Activated CD4-positive, alpha-beta T cell treated with anti-CD3 and anti-CD28 coated beads, Interleukin-2, Interleukin-6, amounts not matched to agents 100 ng/mL and 50 ng/mL, durations not matched to agents 16 hours and 8 hours (primary cell): Measurements from ENCODE around the gene MUC5B.
A peak's percentile ranks its signal among the peaks of the same experiment; 100 is the strongest.
"Not testable (repeated sequence)": the region's sequence is repeated elsewhere in the genome, so short reads cannot be mapped to it uniquely, and the experiment has no call there.

ENCODE experiments used
- DNase-seq: peaks from one replicate; pipeline ENCODE4 v3.0.0-alpha.2; 2020

MUC5B gene

DNA sequence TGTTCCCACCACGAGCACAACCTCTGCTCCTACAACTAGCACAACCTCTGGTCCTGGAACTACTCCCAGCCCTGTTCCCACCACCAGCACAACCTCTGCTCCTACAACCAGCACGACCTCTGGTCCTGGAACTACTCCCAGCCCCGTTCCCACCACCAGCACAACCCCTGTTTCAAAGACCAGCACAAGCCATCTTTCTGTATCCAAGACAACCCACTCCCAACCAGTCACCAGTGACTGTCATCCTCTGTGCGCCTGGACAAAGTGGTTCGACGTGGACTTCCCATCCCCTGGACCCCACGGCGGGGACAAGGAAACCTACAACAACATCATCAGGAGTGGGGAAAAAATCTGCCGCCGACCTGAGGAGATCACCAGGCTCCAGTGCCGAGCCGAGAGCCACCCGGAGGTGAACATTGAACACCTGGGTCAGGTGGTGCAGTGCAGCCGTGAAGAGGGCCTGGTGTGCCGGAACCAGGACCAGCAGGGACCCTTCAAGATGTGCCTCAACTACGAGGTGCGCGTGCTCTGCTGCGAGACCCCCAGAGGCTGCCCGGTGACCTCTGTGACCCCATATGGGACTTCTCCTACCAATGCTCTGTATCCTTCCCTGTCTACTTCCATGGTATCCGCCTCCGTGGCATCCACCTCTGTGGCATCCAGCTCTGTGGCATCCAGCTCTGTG lies 30.9 kb upstream of the MUC5B start:
- not testable (repeated sequence) for DNase-seq

DNA sequence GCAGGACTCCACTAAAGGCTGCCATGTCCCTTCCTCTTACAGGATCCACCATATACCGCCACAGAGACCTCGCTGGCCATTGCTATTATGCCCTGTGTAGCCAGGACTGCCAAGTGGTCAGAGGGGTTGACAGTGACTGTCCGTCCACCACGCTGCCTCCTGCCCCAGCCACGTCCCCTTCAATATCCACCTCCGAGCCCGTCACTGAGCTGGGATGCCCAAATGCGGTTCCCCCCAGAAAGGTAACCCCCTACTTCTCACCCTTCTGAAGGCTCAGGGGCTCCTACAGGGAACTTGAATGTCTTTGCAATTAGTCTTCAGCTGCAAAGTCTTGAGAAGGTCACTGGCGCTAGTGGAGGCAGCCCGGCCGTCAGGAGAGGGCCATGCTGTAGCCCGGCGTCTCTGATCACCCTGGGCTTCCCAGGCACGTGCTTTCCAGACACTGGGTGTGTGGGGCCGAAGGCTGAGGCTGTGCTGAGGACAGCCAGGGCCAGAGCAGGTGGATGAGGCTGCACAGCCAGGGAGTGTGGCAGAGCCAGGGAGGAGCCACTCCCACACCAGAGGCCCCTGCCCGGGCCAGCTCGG lies 30.0 kb upstream of the MUC5B start:
- DNase-seq = no peak

DNA sequence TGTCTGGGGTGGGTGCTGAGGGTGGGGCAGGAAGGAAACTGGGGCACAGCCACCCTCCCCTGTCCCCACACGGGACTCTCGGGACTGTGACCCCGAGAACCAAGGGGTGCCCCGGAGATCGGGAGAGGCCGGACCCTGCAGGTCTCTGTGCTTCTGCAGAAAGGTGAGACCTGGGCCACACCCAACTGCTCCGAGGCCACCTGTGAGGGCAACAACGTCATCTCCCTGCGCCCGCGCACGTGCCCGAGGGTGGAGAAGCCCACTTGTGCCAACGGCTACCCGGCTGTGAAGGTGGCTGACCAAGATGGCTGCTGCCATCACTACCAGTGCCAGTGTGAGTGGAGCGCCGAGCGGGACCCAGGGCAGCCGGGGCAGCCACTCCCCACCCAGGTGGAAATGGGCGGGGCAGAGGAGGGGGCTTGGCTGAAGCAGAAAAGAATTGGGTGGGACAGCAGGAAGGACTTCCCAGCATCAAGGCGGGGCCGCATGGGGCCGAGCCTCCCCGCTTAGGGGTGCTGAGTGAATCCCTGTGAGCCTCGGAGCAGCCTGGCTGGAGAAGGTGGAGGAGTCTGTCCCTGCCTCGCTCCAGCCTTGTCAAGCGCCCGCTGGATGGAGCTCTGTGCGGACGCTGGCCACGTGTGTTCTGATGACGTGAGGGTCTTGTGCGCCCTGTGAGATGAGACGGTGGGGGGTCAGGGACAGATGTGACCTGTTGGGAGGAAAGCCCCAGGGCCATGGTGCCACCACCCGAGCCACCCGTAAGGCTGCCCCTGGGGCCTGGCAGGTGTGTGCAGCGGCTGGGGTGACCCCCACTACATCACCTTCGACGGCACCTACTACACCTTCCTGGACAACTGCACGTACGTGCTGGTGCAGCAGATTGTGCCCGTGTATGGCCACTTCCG lies 29.3 kb upstream of the MUC5B start:
- no peak for DNase-seq

DNA sequence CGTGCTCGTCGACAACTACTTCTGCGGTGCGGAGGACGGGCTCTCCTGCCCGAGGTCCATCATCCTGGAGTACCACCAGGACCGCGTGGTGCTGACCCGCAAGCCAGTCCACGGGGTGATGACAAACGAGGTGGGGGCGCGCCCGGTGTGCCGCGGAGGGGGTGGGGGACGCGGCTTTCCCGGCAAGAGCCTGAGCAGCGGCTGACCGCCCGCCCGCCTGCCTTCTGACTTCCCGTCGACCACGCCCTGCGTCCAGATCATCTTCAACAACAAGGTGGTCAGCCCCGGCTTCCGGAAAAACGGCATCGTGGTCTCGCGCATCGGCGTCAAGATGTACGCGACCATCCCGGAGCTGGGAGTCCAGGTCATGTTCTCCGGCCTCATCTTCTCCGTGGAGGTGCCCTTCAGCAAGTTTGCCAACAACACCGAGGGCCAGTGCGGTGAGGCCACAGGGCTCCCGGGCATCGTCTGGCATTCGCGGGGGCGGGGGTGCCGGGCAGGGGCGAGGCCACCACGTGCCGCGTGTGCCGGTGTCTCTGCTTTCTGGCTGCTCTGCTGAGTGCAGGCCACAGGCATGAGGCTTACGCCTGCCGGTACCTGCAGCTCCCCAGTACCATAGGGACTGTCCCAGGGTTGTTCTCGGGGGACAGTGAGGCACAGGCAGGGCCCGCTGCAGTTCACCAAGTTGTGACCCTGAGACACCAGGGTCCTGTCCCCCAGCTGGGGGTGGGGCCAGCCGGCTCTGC lies 28.5 kb upstream of the MUC5B start:
- DNase-seq = no peak

DNA sequence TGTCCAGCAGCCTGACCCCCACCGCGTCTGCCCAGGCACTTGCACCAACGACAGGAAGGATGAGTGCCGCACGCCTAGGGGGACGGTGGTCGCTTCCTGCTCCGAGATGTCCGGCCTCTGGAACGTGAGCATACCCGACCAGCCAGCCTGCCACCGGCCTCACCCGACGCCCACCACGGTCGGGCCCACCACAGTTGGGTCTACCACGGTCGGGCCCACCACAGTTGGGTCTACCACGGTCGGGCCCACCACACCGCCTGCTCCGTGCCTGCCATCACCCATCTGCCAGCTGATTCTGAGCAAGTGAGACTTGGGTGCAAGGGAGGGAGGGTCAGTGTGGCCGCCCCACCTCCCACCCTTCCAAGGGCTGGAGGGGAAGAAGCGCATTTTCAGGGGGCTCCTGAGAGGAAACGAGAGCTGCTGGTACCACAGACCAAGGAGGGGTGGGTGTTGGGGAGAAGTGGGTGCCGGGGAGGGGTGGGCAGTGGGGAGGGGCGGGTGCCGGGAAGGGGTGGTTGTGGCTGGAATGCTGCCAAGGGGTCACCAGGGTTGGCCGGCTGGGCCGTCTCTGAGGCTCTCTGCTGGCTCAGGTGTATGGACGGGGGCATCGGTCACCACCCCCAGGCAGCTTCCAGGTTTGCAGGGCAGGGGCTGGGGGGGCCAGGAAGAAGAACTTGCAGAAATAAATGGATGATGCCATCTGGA lies 27.7 kb upstream of the MUC5B start:
- DNase-seq = no peak

DNA sequence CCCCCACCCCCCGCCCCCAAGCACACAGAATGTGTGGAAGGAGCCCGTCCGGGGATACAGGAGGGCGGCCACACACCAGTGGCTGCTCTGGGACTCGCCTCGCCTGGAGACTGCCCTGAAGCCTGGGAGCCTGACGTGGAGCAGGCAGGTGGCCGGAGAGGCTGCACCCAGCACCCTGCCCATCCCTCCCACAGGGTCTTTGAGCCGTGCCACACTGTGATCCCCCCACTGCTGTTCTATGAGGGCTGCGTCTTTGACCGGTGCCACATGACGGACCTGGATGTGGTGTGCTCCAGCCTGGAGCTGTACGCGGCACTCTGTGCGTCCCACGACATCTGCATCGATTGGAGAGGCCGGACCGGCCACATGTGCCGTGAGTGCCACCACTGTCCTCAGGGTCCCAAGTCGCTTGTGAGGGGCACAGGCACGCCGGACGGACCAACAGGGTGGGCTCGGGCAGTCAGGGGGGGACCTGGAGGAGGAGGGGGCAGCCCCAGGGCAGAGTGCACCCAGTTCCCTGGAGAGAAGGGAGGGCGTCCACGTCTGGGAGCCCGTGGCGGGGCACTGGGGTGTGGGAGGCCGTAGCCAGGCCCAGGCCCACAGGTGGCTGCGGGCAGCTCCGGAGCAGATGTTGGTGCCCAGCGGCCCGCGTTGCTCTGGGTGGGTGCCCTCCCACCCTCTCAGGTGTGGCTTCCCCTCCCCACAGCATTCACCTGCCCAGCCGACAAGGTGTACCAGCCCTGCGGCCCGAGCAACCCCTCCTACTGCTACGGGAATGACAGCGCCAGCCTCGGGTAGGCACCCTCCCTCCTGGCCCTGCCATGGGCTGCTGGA lies 27.0 kb upstream of the MUC5B start:
- DNase-seq = no peak

DNA sequence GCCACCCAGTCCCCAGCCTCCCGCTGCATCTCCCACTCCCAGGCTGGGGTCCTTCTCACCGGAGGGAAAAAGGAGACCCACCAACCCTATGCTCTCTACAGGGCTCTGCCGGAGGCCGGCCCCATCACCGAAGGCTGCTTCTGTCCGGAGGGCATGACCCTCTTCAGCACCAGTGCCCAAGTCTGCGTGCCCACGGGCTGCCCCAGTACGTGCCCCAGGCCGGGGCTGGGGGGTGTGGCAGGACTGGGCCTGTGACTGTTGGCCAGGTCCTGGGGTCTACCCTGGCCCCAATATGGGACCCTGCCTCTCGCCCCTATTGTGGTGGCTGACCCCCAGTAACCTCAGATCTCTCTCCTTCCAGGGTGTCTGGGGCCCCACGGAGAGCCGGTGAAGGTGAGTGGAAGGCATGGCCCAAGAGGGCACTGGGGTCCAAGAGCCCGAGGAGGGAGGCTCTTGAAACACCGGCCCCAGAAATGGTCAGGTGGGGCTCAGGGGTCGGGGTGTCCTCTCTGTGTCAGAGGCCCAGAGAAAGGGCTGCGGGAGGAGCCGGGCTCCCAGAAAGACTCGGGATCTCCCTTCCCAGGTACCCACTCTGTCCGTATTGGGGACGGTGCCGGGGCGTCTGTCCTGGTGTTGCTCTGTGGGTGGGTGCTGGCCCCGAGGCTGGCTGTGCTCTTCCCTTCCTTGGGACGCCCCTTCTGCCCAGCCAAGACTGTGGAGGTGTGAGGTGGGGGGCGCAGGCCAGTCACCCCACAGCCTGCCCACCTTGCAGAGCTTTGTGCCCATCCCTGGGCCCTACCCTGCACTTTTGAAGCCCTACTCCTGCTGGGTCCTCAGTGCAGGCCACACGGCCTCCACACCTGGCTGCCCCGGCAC lies 26.1 kb upstream of the MUC5B start:
- DNase-seq = no peak

DNA sequence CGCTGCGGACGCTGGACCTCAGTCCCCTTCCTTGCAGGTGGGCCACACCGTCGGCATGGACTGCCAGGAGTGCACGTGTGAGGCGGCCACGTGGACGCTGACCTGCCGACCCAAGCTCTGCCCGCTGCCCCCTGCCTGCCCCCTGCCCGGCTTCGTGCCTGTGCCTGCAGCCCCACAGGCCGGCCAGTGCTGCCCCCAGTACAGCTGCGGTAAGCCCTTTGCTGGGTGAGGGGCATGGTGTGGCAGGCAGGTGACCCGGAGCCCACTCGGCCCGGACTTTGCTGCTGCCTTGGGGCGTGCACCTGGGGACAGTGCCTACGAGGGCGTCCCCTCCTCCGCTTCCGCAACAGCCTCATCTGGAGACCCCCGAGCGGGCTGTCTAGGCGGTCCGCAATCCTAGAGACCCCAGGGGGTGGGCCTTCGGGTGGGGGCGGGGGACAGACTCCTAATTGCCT lies 25.4 kb upstream of the MUC5B start:
- no peak for DNase-seq

DNA sequence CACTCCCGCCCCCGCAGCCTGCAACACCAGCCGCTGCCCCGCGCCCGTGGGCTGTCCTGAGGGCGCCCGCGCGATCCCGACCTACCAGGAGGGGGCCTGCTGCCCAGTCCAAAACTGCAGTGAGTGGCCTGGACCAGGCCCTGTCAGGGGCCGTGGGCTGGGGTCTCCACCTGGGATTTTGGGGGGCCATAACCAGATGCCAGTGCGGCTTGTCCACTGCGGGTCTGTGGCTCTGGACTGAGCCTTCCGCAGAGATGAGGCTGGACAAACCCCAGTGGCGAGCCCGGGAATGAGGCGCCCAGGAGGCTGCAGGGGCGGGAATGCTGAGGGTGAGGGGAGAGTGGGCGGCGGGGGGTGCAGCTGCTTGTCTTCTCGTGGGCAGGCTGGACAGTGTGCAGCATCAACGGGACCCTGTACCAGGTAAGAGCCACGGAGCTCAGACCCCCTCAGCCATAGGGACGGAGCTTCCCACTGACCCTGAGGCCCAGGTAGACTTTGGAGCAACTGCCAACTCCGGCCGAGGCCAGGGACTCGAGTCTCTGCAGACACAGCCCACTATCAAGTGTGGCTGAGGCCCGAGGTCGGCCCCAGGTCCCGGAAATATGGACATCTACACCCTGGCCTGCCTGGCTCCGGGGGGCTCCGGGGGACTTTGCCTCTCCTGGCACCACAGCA lies 24.8 kb upstream of the MUC5B start:
- DNase-seq = no peak

DNA sequence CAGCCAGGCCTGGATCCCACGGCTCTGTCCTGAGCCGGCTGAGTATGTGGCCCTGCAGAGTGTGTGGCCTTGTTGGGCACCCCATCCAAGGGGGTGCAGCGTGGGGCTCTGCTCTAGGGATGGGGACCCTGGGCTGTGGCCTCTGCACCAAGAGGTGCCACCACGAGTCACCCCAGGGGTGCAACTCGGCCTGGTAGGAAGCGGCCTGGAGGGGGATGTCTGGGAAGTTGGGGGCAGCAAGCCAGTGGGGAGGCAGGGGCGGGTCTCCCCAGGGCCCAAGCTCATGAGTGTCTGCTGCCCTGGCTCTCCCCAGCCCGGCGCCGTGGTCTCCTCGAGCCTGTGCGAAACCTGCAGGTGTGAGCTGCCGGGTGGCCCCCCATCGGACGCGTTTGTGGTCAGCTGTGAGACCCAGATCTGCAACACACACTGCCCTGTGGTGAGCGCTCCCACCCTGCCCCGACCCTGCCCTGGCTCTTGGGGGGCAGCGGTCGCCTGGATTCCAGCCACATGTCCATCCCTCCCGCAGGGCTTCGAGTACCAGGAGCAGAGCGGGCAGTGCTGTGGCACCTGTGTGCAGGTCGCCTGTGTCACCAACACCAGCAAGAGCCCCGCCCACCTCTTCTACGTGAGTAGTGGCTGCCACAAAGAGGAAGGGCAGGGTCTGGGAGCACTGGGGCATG lies 24.2 kb upstream of the MUC5B start:
- DNase-seq = no peak

DNA sequence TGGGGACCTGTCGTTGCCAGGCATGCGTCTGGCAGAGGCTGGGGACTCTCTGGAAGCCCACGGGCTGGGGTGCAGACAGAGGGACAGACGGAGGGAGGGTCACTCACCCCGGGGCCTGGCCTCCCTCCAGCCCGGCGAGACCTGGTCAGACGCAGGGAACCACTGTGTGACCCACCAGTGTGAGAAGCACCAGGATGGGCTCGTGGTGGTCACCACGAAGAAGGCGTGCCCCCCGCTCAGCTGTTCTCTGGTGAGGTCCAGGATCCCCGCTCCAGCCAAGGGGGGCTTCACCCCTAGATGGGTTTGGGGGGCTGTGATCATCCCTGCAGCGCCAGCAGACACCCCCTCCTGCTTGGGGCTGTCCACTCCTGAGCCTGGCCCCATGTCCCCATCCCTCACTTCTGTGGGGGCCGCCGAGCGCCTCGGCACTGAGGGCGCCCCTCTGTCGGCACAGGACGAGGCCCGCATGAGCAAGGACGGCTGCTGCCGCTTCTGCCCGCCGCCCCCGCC lies 23.6 kb upstream of the MUC5B start:
- no peak for DNase-seq

DNA sequence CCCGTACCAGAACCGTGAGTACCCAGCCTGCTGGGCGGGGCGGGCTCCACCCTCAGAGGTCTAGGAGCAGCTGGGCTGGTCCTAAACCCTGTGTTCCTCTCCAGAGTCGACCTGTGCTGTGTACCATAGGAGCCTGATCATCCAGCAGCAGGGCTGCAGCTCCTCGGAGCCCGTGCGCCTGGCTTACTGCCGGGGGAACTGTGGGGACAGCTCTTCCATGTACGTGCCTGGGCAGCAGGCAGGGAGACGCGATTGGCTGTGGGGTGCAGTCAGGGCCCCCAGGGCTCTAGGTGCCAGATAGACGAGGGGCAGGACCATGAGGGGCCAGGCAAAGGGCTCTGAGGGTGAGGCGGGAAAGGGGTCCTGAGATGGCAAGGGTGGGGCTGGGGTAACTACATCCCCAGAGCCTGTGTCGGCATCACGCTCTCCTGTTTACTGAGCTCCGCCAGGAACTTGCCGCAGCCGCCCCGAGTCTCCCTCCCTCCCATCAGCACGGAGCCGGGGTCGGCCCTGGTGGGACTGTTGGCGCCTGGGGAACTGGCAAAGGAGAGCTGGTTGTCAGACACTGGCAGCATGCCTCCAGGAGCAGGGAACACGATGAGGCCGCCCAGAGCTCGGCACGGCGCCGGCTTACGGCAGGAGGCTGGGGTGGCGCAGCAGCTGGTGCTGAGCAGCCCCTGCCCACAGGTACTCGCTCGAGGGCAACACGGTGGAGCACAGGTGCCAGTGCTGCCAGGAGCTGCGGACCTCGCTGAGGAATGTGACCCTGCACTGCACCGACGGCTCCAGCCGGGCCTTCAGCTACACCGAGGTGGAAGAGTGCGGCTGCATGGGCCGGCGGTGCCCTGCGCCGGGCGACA lies 22.9 kb upstream of the MUC5B start:
- DNase-seq = no peak

DNA sequence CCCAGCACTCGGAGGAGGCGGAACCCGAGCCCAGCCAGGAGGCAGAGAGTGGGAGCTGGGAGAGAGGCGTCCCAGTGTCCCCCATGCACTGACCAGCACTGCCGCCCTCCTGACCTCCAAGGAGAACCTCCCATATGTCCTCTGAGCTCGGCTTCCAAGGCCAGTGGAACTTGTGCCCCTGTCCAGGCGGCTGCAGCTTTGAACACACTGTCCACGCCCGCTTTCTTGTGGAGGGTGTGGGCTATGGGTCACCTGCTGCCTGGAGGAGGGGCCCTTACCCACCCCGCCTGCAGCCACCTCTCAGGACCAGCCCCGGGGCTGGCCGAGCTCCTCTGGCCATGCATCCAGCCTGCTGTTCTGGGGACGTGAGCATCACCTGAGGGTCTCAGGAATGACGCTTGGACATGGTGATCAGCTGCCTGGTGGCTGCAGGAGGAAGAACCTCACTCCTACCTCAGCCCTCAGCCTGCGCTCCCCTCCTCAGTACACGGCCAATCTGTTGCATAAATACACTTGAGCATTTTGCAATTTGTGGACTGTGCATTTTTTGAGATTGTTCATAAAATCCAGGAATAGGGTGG lies 22.2 kb upstream of the MUC5B start:
- DNase-seq = no peak

DNA sequence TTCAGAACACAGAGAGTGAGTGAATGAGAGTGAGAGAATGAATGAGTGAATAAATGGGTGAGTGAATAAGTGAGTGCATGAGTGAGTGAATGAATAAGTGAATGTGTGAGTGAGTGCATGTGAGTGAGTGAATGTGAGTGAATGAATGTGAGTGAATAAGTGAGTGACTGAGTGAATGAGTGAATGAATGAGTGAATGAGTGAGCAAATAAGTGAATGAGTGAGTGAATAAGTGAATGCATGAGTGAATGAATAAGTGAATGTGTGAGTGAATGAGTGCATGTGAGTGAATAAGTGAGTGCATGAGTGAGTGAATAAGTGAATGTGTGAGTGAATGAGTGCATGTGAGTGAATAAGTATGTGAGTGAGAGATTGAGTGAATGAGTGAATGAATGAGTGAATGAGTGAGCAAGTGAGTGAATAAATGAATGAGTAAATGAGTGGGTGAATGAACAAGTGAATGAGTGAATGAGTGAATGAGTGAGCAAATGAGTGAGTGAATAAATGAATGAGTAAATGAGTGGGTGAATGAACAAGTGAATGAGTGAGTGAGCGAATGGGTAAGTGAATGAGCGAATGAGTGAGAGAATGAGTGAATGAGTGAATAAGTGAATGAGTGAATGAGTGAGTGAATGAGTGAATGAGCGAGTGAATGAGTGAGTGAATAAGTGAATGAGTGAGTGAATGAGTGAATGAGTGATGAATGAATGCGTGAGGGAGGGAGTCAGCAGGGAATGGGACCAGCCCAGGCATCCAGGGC lies 21.3 kb upstream of the MUC5B start:
- DNase-seq = no peak

DNA sequence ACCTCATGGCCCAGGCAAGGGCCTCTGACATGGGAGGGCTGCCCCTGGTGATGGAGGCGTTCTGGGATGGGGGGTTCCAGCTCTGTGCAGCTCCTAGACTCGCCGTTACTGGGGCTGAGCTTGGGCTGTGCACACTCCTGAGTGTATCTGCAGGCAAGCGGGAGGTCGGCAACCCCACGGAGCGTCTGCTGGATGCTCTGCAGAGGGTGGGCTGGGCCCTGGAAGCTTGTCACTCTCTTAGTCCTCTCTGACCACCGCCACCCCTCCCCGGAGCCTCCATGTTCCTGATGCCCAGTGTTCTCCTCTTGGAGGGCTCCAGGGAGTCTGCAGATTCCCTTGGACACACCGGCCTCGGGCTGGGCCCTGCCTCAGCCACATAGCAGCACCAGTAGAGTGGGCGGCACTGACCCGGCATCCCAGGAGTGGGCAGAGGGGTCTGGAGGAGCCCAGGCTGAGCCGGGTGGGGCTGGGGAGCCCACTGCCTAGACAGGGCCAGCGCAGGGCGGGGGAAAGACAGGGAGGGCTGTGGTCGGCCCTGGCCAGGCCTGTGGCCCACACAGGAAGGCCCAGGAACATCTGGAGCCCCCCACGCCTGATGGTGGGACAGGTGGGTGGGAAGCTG lies 20.6 kb upstream of the MUC5B start:
- no peak for DNase-seq

DNA sequence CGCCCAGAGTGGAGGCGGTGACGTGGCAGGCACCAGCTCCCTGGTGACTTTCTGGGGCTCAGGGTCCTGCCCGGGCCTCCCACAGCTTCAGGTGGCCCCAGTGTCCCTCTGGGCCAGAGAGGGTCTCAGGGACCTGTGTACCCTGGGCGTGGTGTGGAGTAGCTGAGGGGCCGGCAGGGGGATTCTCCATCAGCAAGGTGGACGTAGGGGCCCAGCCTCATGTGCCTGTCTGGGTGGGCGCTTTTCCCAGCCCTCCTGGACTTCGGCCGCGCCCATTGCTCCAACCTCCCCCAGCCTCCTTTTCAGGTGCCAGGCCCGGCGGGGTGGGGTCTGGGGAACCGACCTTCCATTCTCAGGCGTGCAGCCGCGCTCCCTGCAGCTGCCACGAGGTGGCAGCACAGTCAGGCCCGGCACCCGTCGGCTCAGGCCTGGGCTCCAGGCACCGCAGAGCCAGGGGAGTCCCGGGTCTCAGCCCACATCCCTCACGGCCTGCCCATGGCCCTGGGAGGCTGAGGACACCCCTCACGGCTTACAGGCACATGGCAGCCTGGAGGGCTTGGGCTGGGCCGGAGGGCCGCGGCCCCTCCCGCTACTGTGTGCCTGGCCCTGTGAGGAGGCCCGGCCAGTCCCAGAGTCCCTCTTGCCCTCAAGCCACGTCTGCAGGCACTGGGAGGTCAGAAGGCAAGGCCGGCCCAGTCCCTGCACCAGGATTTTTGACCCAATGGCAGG lies 19.9 kb upstream of the MUC5B start:
- DNase-seq = peak; percentile 72
